NCI-H2196 treated with DMSO at 0.1 percent for 48 hours (cell line): ENCODE results near the gene CCDC88B.
A peak's percentile ranks its signal among the peaks of the same experiment; 100 is the strongest.

Experiments used
- DNase-seq: peaks from one replicate; lab custom pipeline; 2025; ENCODE audit not compliant: unreplicated experiment; lab: John Stamatoyannopoulos, UW

The CCDC88B gene

GRCh38 chr11:64343767-64344559 lies 4.0 kb downstream of the CCDC88B start:
- no peak for DNase-seq

GRCh38 chr11:64344787-64345186 lies 4.8 kb downstream of the CCDC88B start:
- DNase-seq, result no peak

GRCh38 chr11:64347193-64347867 lies 7.3 kb downstream of the CCDC88B start:
- DNase-seq, result no peak

- DNase-seq, result peak; percentile 35
Measured at GRCh38 chr11:64348383-64349024, 8.5 kb downstream of the CCDC88B start.

GRCh38 chr11:64349025-64349387 lies 9.0 kb downstream of the CCDC88B start:
- no peak for DNase-seq

- no peak for DNase-seq
Measured at GRCh38 chr11:64349404-64349803, 9.4 kb downstream of the CCDC88B start.

- DNase-seq, result no peak
Measured at GRCh38 chr11:64351136-64351631, 11.2 kb downstream of the CCDC88B start.

GRCh38 chr11:64352099-64352994 lies 12.3 kb downstream of the CCDC88B start:
- no peak for DNase-seq

- DNase-seq, result no peak
Measured at GRCh38 chr11:64352995-64353714, 13.2 kb downstream of the CCDC88B start.

- no peak for DNase-seq
Measured at GRCh38 chr11:64353715-64354506, 13.9 kb downstream of the CCDC88B start.

GRCh38 chr11:64355078-64355940 lies 15.3 kb downstream of the CCDC88B start:
- peak; percentile 55 for DNase-seq

- DNase-seq, result peak; percentile 19
Measured at GRCh38 chr11:64356498-64357411, 16.8 kb downstream of the CCDC88B start.

- no peak for DNase-seq
Measured at GRCh38 chr11:64357446-64357845, 17.4 kb downstream of the CCDC88B start.

- no peak for DNase-seq
Measured at GRCh38 chr11:64357904-64358535, 18.0 kb downstream of the CCDC88B start.

- no peak for DNase-seq
Measured at GRCh38 chr11:64358536-64358906, 18.5 kb downstream of the CCDC88B start.

GRCh38 chr11:64358907-64359711 lies 19.1 kb downstream of the CCDC88B start, which contains the start of gene RPS6KA4:
TSS of gene RPS6KA4 (plus strand) at chr11:64359162. CDS start at chr11:64359236, 74 bp downstream.
- no peak for DNase-seq
